KOPT-K1 (cell line): ENCODE data around the gene BARHL1.
"Not testable (repeated sequence)": the region's sequence is repeated elsewhere in the genome, so short reads cannot be mapped to it uniquely, and the experiment has no call there.

ENCODE experiments used
- H3K27ac ChIP-seq: fragments of 200-600 bp; sonication (generic); 2 replicates; pipeline ENCODE4 v1.5.1; 2016; ENCODE audit warnings: antibody characterized with exemption, mild to moderate bottlenecking, low read depth, low read length; ENCODE audit not compliant: poor library complexity, severe bottlenecking
- H3K36me3 ChIP-seq: fragments of 200-600 bp; sonication (generic); 2 replicates; pipeline ENCODE4 v1.5.1; 2017; ENCODE audit warnings: antibody characterized with exemption, mild to moderate bottlenecking, low read length, moderate library complexity; ENCODE audit not compliant: insufficient read depth
- H3K9me3 ChIP-seq: fragments of 200-600 bp; sonication (generic); 2 replicates; pipeline ENCODE4 v1.5.1; 2017; ENCODE audit warnings: antibody characterized with exemption, low read length, mild to moderate bottlenecking; ENCODE audit not compliant: insufficient read depth, poor library complexity, severe bottlenecking

Gene BARHL1

GRCh38 chr9:132547976-132548730, 34.3 kb upstream of the BARHL1 start:
- Histone ChIP-seq H3K9me3 (no peaks in the 10 kb centered on the region), H3K27ac (no peak overlapping the region), H3K36me3 (no peaks in the 10 kb centered on the region)

- H3K27ac ChIP-seq = no peak overlapping the region
- no peaks in the 10 kb centered on the region for H3K9me3 ChIP-seq
- no peaks in the 10 kb centered on the region for H3K36me3 ChIP-seq
These were observed 33.4 kb upstream of the BARHL1 start for GRCh38 chr9:132548751-132549640.

- H3K36me3 ChIP-seq = no peaks in the 10 kb centered on the region
- H3K9me3 ChIP-seq = no peaks in the 10 kb centered on the region
- no peak overlapping the region for H3K27ac ChIP-seq
These were observed 30.9 kb upstream of the BARHL1 start for GRCh38 chr9:132551556-132551955.

GRCh38 chr9:132552041-132552440, 30.4 kb upstream of the BARHL1 start:
- H3K36me3 ChIP-seq = no peaks in the 10 kb centered on the region

GRCh38 chr9:132554755-132555154, 27.7 kb upstream of the BARHL1 start:
- Histone ChIP-seq H3K36me3 (no peaks in the 10 kb centered on the region), H3K27ac (no peak overlapping the region), H3K9me3 (no peaks in the 10 kb centered on the region)

More at GRCh38 chr9:132552041-132552440, 30.4 kb upstream of the BARHL1 start:
- H3K9me3 ChIP-seq = no peaks in the 10 kb centered on the region
- H3K27ac ChIP-seq = no peak overlapping the region

GRCh38 chr9:132555528-132555927, 26.9 kb upstream of the BARHL1 start:
- Histone ChIP-seq H3K9me3 (no peaks in the 10 kb centered on the region), H3K27ac (no peak overlapping the region), H3K36me3 (no peaks in the 10 kb centered on the region)

- no peaks in the 10 kb centered on the region for H3K36me3 ChIP-seq
- no peak overlapping the region for H3K27ac ChIP-seq
- no peaks in the 10 kb centered on the region for H3K9me3 ChIP-seq
These were observed 26.2 kb upstream of the BARHL1 start for GRCh38 chr9:132556235-132556634.

GRCh38 chr9:132556714-132557113, 25.7 kb upstream of the BARHL1 start:
- H3K36me3 ChIP-seq = no peaks in the 10 kb centered on the region
- H3K9me3 ChIP-seq = no peaks in the 10 kb centered on the region
- no peak overlapping the region for H3K27ac ChIP-seq

GRCh38 chr9:132557159-132557558, 25.2 kb upstream of the BARHL1 start:
- no peaks in the 10 kb centered on the region for H3K9me3 ChIP-seq
- no peak overlapping the region for H3K27ac ChIP-seq
- H3K36me3 ChIP-seq = no peaks in the 10 kb centered on the region

GRCh38 chr9:132559711-132560110, 22.7 kb upstream of the BARHL1 start:
- Histone ChIP-seq H3K27ac (no peak overlapping the region), H3K36me3 (no peaks in the 10 kb centered on the region), H3K9me3 (no peaks in the 10 kb centered on the region)

- no peak overlapping the region for H3K27ac ChIP-seq
- no peaks in the 10 kb centered on the region for H3K36me3 ChIP-seq
- no peaks in the 10 kb centered on the region for H3K9me3 ChIP-seq
These were observed 21.7 kb upstream of the BARHL1 start for GRCh38 chr9:132560616-132561202.

- Histone ChIP-seq H3K9me3 (no peaks in the 10 kb centered on the region), H3K27ac (no peak overlapping the region), H3K36me3 (no peaks in the 10 kb centered on the region)
These were observed 20.2 kb upstream of the BARHL1 start for GRCh38 chr9:132562306-132562573.

GRCh38 chr9:132564526-132564925, 17.9 kb upstream of the BARHL1 start:
- Histone ChIP-seq H3K9me3 (no peaks in the 10 kb centered on the region), H3K27ac (no peak overlapping the region)

GRCh38 chr9:132568787-132569186, 13.6 kb upstream of the BARHL1 start:
- not testable (repeated sequence) for H3K27ac ChIP-seq, H3K9me3 ChIP-seq, H3K36me3 ChIP-seq

More at GRCh38 chr9:132564526-132564925, 17.9 kb upstream of the BARHL1 start:
- no peaks in the 10 kb centered on the region for H3K36me3 ChIP-seq

GRCh38 chr9:132571806-132572600, 10.4 kb upstream of the BARHL1 start:
- Histone ChIP-seq H3K9me3 (no peaks in the 10 kb centered on the region), H3K36me3 (no peaks in the 10 kb centered on the region)

More at GRCh38 chr9:132571806-132572600, 10.4 kb upstream of the BARHL1 start:
- H3K27ac ChIP-seq = no peak overlapping the region
